NCI-H748 treated with DMSO at 0.1 percent for 48 hours (cell line): Measurements from ENCODE around the gene SV2A.
"Not testable (repeated sequence)": the region's sequence is repeated elsewhere in the genome, so short reads cannot be mapped to it uniquely, and the experiment has no call there.

Source experiments
- DNase-seq: peaks from one replicate; lab custom pipeline; 2025; lab: John Stamatoyannopoulos, UW

Gene SV2A

GRCh38 chr1:149917571-149918144 lies at the start of gene SV2A:
SV2A (minus strand) TSS chr1:149917844; CDS start chr1:149913840, 4,004 bp downstream.
- DNase-seq = peak; percentile 58

DNA sequence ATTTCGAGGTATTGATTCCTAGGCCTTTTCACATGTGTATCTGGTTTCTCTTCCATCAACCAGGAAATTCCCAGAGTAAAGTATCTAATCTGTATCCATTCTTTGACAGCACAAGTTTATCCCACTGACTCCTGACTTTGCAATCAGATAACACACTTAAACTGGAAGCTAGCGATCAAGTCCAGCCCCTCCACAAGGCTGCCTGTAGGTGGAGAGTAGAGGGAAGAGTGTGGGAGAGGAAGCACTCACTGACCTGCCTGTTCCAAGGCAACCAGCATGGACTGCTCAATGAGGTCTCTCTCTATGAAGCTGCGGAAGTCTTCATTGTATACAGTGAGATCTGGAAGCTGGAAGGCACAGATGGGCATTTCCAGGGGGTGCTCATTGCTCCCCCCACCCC lies 49.4 kb upstream of the SV2A start:
- no peak for DNase-seq

DNA sequence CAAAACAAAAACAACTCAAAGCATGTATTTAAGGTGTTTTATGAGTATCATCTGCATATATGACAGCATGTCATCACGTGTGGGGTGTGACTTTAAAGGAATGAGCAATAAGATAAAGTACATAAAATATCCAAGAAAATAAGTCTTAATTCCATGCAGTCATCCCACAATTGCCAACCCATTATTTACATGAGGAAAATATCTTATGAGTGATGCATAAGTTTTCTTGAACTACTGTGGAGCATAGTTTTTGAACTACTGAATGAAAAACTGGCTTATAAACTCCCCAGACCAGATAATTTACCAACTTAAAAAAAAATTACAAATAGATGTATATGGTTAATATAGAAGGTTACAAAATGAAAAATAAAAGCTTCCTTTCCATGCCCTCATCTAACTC lies 48.8 kb upstream of the SV2A start:
- no peak for DNase-seq

GRCh38 chr1:149965440-149965839 lies 47.8 kb upstream of the SV2A start:
- no peak for DNase-seq

GRCh38 chr1:149963358-149963757 lies 45.7 kb upstream of the SV2A start:
- DNase-seq = no peak

DNA sequence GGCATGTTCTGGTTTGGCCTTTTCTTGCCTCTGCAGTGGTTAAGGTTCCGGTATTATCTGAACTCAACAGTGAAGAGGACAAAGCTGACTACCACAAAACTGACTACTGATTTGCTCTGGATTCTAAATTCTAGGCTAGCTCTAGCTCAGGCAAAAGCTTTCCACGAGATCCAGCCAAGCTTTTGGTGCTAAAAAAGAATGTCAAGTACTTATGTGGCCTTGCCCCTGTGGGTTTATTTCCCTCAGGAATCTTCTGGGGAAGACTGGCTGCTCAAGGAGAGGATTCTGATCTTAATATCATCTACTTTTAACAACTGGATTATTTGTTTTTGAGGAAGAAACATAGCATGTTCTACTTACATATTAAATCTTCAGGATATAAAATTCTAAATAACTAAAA lies 45.1 kb upstream of the SV2A start:
- no peak for DNase-seq

DNA sequence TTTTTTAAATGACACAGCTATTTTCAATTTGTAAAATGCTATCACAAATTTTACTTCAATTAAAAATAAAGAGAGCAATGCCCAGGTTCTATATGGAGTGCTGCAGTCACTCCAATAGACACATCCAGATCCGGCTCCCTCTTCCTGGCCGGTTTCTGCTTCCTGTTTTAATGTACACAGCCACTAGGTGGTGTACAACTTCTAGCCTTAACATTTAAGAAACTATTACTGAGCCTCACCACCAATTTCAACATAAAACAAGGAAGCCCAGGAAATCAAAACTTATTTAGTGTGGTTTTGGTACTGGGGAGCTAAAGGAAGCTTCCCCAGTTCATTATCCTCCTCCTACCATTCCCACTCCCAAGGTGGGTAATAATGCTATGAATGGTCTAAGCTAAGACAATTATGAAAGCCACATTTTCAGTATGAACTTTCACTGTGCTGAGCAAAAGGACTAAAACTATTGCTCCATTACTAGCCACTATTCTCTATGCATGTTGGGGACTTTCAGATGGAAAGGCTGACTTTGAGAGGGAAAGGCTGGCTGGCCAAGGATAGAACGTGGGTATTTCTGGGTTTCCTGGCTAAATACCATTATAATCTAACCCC lies 44.5 kb upstream of the SV2A start:
- DNase-seq = peak; percentile 61

DNA sequence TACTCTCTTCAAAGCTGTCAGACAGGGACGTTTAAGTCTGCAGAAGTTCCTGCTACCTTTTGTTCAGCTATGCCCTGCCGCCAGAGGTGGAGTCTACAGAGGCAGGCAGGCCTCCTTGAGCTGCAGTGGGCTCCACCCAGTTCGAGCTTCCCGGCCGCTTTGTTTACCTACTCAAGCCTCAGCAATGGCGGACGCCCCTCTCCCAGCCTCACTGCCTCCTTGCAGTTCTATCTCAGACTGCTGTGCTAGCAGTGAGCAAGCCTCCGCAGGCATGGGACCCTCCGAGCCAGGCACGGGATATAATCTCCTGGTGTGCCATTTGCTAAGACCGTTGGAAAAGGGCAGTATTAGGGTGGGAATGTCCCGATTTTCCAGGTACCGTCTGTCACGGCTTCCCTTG lies 39.9 kb upstream of the SV2A start:
- DNase-seq = not testable (repeated sequence)

DNA sequence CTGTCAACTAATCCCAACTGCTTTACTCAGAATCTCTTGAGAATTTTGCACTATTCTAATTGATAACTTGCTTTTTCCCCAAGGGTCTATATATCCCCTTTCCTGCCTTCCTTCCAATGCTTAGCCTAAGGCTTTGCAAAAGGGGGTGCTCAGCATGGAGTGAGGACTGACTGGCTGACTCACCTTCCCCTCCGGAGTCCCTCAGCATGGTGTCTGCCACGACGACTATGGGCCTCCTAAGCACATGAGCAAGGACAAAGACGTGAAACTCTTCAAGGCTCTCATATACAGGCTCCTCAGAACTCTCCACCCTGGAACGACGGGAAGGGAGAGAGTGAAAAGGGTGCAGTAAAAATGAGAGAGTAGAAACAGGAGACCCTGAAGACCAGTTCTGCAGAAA lies 32.3 kb upstream of the SV2A start:
- DNase-seq = no peak

DNA sequence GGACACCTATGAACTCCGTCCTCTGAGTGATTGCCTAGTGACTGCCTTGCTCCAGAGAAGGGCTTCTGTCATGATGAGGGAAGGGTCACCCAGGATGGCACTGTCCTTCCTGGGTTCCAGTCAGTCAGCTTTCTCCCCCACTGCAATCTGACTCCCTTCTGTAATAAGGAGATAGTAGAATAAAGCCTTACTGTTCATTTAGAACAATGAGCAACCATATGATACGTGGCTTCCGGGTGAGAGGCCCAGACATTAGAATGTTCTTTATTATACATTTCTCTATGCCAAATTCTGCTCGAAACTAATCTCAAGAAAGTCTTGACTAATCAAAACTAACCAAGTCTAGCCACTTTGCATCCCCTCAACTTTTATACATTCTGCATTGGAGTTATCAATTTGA lies 27.6 kb upstream of the SV2A start:
- DNase-seq = no peak

DNA sequence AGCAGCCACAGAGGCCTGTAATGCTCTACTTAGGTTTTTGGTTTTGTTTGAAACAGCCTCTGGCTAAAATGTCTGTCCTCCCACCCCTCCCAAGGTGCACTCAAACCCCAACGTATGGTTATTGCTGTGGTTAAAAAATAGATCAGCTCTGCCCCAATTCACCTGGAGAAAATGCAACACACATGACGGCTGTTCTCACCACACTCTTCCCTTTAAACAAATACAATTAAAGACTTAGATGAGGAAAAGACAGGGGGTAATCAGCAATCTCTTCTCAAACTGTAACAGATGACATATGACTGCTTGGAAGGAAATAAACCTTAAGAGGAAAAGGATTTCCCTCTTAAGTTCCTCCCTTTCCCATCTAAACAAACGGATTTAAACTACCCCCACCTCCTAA lies 25.2 kb upstream of the SV2A start:
- no peak for DNase-seq

DNA sequence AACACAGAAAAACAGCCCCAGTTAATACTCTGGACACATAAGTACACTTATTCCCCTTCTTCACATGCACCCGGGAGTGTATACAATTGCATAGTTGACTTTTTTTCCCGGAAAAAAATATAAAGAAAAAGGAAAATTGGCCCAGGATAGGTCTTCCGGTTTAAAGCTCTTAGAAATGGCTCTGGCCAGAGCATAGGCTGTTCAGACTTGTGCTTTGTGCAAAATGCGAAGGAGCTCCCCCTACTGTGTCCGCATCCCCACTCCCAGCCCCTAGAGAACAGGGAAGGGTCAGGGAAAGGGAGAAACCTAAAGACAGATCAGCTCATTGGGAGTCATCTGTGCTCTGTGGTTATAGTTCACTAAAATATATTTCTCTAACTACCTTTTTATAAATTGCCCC lies 24.6 kb upstream of the SV2A start:
- DNase-seq = no peak

- no peak for DNase-seq
Observed at GRCh38 chr1:149940427-149940826, 22.8 kb upstream of the SV2A start.

DNA sequence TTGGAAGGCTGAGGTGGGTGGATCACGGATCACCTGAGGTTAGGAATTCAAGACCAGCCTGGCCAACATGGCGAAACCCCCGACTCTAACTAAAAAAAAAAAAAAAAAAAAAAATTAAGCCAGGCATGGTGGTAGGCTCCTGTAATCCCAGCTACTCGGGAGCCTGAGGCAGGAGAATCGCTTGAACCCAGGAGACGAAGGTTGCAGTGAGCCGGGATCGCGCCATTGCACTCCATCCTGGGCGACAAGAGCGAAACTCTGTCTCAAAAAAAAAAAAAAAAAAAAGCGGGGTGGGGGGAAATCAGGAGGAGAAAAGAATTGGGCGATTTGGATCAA lies 21.0 kb upstream of the SV2A start:
- DNase-seq = not testable (repeated sequence)

GRCh38 chr1:149937759-149938158 lies 20.1 kb upstream of the SV2A start:
- no peak for DNase-seq

GRCh38 chr1:149936992-149937705 lies 19.5 kb upstream of the SV2A start:
- peak; percentile 22 for DNase-seq

GRCh38 chr1:149936170-149936991 lies 18.7 kb upstream of the SV2A start, which contains the start of gene MTMR11:
MTMR11 (minus strand) TSS chr1:149936879; CDS start chr1:149936647, 232 bp downstream.
- DNase-seq = no peak

DNA sequence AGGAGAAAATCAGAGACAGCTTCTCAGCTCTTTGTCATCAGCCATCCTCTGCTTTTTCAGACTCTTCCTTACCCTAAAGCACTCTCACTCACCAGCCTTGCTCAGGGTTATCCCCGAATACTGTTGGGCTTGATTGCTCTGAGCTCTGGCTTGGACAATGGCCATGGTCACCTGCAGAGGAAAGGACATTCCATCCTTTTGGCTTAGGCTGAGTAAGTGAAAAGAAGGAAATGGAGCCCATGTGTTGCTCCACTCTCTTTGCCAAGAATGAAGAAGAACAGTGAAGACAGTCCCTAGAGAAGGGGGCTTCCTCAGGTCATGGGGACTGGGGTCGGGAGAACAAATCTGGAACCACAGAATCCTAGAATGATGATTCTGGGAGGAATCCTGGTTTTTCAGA lies 16.7 kb upstream of the SV2A start:
- no peak for DNase-seq

GRCh38 chr1:149933208-149933607 lies 15.6 kb upstream of the SV2A start:
- DNase-seq = no peak

DNA sequence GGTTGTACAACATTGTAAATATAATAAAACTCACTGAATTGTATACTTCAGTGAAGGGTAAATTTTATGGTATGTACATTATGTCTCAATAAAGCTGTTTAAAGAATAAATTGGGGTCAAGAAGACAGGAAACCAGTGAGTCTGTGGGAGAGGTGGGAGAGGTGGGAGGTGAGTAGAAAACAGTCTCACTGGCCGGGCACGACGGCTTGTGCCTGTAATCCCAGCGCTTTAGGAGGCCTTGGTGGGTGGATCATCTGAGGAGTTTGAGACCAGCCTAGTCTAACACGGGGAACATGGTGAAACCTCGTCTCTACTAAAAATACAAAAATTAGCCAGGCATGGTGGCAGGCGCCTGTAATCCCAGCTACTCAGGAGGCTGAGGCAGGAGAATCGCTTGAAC lies 14.8 kb upstream of the SV2A start:
- DNase-seq = no peak

DNA sequence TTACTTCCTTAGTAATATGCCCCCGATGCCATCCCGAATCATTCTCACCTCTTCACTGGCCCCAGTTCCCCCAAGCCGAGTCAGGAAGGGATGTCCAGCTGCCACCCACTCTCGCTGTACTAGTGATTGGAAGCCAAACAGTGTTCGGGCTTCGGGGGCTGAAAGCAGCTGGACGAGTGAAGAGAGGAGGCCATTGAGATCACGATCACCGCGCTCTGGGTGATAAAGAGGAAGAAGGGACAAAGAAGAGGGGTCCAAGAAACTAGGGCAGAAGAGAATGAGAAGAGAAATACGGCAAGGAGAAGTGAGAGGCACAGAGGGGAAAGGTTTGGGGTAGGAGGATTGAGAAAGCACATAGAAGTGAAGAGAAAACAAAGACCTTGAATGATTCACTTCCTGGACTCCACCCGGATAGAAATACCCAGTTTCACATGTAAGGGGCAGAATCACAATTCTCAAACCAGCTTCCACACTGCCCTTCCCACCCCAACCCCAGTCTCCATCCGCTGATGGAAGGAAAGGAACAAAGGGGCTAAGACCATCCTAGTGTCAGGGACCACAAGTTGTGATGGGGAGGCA lies 13.7 kb upstream of the SV2A start:
- no peak for DNase-seq

DNA sequence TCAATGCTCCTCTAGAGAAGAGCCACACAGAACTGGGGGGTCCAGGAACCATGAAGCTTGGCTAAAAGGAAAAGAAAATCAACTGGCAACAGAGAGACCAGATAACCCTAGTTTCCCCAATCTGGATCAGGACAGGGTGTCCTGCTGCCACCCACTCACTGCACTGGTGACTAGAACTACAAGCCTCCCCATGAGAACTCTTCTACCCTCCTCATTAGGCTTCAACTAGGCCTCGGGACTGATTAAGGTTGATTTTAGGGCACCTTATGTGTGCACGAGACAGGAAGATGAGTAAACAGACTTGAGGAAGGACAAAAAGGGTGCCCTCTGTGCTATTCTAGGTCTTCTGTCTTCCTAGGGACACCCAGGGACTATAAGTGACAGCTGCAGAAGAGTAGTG lies 12.2 kb upstream of the SV2A start:
- no peak for DNase-seq

DNA sequence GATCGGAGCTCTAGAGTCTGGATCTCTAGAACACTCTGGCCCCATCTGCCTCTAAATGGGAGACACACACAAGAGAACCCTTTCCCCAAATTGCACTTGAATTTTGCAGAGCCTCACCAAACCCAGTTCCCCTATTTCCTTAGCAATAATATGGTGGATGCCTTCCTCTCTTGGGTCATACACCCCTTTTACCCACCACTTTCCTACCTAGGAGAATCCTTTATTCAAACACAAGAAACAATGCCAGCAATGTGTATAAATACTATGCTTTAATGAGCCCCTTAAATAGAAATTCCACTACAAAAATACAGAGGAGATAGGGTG lies 10.7 kb upstream of the SV2A start:
- DNase-seq = no peak
